GM11168 (cell line): ENCODE results near the gene FLT1.

Source experiments
- in situ Hi-C: fragments of 300-500 bp; cut with MboI; formaldehyde crosslinking; loops from one replicate; pipeline ENCODE4 v1.12.0; 2022; ENCODE audit warnings: low sequenced_read_pairs; ENCODE audit not compliant: unreplicated experiment

Gene FLT1

GRCh38 chr13:28438067-28438466 lies 56.9 kb downstream of the FLT1 start:
- in situ Hi-C loops = no loop called here

DNA sequence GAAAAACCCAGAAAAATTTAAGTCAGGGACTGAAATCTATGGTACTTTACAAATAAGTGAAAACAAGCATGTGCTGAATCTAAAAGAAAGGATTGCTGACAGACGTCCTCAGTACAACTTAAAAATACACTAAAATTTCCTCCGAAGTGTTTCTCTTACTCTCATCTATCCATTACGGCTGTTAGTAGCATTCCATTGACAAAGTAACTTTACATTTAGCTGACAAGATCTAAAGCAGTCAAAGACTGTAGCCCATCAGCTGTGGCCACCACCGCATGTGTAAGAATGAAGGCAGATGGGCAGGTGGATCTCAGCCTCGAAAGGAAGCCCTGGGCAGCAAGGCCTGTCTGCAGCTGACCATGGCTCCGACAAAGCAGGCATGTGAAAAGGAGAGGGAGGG lies 59.0 kb downstream of the FLT1 start:
- in situ Hi-C loops = no loop called here

- in situ Hi-C loops = no loop called here
Measured at GRCh38 chr13:28434926-28435325, 60.0 kb downstream of the FLT1 start.

GRCh38 chr13:28432816-28433560 lies 61.9 kb downstream of the FLT1 start:
- in situ Hi-C loops = no loop called here

GRCh38 chr13:28429685-28430290 lies 65.1 kb downstream of the FLT1 start:
- in situ Hi-C loops = no loop called here

- in situ Hi-C loops = no loop called here
Measured at GRCh38 chr13:28429096-28429495, 65.8 kb downstream of the FLT1 start.

GRCh38 chr13:28426381-28426780 lies 68.5 kb downstream of the FLT1 start:
- in situ Hi-C loops = no loop called here

DNA sequence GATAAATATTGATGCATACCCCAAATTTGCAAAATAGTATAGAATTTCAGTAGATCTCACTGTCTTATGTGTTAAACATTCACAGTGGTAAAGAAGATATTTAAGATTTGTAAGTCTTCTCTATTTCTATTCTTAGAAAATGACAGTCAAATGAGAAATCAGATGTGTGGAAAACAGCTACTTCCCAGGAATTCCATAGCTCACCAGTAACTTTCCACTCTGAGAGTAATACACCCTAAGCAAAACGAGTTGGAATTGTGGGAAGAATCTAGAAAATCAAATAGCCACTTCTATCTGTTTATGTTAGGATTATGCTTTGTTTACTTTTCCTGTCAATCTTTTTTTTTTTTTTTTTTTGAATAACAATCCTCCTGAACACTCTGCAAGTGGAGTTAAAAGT lies 69.1 kb downstream of the FLT1 start:
- in situ Hi-C loops = no loop called here

- in situ Hi-C loops = no loop called here
Measured at GRCh38 chr13:28424541-28424940, 70.4 kb downstream of the FLT1 start.

DNA sequence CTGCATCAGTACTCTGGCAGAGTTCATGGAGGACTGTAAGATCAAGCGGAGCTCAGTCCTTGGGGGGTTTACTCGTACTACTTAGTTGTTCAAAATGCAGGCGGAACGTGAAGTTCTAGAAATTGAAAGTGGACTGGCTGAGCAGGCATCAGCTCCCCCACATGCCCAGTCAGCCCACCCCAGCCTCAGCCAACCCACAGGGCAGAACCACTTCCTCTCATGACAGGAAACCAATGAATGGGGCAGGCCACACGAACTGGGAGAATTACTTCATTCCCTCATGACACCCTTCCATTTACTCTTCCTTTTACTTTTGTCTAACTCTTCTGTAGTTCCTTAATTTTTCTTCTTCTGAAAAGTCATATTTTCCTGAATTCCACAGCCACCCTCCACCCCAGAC lies 71.9 kb downstream of the FLT1 start:
- in situ Hi-C loops = no loop called here

DNA sequence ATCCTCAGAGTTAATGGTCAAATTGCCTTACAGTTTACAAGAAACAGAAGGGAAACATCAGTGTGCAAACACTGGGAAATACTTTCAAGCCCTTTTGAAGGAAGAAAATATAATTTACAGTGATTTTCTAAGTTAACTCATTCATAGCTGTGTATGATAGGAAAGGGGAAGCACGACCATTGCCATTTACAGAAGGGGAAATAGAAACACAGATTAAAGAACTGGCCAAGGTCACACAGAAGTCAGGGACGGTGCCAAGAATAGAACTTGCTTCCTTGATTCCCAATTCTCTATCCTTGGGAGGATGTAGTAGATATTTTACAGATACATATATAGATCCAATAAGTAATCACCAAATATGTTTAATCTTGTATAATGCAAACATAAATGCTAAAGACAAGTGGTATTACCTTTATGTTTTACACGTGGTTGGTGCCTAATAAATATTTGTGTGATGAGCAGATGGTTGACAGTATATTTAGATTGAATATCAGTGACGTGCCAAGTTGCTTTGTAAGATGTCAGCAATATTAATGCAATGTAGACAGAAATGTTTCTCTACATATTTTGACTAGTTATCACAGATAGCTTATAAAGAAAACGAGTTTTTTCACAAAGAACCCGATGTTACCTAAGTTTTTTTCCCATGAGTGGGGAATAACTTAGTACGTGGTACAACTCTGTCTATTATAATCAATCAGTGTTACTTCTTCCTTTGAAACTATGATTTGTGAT lies 73.1 kb downstream of the FLT1 start:
- in situ Hi-C loops = no loop called here

DNA sequence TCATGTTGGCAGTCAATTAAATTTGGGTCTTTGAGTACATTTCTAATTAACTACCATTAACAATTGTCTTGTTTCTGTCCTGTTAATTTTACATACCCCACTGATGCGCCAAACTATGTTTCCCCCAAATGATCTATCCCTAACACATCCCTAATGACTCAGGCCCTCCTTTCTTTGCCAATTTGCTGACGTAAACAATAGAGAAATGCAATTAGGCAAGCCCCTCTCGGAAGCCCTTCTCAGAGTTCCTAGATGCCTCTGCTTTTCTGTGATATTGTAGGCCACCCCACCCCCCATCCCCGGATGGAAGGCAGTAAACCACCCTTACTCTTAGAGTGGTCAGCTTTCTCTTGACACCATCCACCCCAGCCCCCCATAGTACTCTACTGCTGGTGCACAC lies 74.2 kb downstream of the FLT1 start:
- in situ Hi-C loops = no loop called here

DNA sequence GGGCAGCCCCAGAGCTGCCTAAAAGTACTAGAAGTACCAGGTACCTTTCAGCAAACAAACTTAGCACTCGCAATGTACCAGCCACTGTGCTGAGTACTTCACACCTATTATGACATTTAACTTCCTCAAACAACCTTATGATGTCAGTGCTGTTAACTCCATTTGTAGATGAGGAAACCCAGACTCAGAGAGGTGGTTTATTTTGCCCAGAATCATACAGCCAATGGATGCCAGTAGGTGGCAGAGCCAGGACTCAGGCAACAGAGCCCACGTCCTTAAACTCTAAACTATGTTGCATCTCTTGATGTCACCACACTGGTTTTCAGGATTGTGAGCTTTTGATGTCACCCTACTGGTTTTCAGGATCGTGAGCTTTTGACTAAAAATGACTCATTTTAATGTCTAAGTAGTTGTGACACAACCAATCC lies 78.9 kb downstream of the FLT1 start:
- in situ Hi-C loops = no loop called here

DNA sequence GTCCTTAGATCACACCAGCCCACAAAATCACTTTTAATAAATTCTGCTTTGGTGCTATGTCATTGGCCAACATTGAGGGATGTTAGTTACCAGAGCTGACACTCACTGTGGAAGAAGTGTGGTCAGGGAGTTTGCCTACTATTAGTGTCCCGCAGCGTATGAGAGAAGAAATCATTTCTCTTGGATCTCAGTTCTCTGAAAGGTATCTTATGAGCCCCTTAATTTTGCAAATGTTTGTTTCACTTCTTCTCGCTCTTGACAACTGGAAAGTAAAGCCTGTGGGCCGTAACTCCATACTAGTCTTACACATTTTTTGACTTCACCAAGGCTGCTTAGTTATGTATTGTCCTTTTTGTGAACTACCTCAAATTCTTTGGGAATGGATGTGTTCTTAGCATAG lies 80.9 kb downstream of the FLT1 start:
- in situ Hi-C loops = no loop called here

DNA sequence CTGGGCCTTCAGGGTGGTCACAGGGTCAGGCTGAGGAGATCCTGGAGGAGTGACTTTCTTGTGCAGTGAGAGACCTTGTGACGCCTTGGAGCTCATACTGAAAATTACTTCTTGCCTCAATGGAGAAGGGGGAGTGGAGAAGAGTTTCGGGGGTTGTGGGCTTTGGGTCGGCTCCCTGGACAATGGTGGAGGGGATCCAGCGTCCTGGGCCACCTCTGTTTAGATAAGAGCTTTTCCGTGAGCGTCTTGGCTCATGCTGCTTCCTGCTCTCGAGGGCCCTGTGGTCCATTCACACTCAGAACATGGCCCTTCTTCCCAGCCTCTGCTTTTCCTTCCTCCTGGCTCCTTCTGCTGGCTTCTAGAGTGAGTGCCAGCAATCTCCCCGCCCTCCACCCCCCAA lies 81.9 kb downstream of the FLT1 start:
- in situ Hi-C loops = no loop called here

GRCh38 chr13:28411831-28412353 lies 83.0 kb downstream of the FLT1 start:
- in situ Hi-C loops = no loop called here

GRCh38 chr13:28410096-28410495 lies 84.8 kb downstream of the FLT1 start:
- in situ Hi-C loops = no loop called here

DNA sequence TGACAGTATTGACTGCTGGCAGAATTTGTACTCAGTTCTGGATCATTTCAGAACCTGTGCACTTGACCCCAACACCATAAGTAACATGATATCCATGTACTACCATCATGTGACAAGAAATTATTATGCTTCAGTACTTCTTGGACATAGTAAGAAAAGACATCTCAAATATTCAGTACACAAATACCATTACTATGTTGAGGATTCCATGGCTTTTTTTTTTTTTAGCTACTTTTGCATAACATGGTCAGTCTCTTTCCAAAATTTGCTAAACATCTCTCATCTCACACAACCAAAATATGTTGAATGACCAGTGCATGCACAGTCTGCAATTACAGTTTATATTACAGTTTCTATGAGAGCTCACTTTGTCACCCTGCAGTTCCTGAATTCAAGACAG lies 85.3 kb downstream of the FLT1 start:
- in situ Hi-C loops = no loop called here

- in situ Hi-C loops = no loop called here
Measured at GRCh38 chr13:28408863-28409262, 86.1 kb downstream of the FLT1 start.

DNA sequence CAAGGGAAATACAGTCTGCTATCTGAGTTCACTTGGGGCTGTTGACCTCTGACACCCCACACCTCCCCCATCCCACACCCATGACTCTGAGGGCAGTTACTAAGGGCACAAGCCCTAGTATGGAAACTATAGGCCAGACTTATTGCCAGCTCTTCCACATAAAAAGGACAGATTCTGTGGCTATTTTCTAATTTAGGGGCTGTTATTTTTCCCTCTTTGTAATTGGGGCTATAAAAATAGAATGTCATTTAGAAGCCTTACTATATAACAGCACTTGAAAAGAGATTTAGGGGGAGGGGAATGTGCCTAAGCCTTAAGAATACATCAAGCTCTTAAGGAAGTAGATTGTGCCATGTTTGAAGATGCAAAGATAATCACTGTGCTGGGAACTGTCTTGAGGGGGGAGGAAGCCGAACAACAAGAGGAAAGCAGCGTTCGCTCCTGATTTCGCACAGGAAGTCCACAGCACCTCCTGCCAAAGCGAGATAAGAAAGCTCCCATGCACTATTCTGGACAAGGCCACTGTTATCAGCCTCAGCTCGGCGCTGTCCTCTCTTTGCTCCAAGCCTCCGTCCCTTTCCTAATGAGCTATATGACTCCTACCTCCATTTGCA lies 86.6 kb downstream of the FLT1 start:
- in situ Hi-C loops = no loop called here

GRCh38 chr13:28406733-28407266 lies 88.1 kb downstream of the FLT1 start:
- in situ Hi-C loops = no loop called here
